HG03280 (cell line): ENCODE data around the gene CHST15.
"Not testable (repeated sequence)": the region's sequence is repeated elsewhere in the genome, so short reads cannot be mapped to it uniquely, and the experiment has no call there.

Experiments used
- ATAC-seq: cut with Tn5 transposase; IDR thresholded peaks from one replicate; pipeline ENCODE4 v1.9.1; 2021; ENCODE audit warnings: mild to moderate bottlenecking, moderate library complexity; ENCODE audit not compliant: unreplicated experiment

CHST15 gene

DNA sequence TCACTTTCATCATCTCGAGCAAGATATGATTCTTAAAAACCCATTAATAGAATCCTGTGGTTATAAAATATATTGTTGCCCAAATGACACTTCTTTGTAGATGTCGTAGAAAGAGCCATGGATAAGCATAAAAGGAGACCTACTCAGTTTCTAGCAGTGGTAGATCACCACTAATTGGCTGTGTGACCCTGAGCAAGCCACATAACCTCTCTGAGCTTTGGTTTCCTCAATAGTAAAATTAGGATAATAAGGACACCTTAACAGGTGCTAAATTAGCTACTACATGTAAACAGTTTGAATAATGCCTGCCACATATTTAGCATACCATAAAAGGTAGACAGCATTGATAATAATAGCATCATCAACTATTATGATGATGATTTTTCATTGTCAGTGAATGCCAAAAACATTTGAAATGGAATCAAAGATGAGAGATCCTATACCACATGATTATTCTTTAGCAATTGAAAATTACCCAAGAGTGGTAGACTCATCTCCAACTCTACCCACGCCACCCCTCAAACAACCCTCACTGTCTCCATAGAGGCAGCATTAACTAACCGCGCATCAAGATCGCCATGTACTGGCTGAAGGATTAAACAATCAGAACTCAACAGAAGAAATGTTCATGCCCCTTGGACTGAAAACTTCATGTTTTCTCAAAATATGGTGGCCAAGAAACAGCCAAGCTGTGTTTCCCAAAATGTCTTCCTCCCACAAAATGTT is 45.8 kb downstream of the CHST15 start:
- no peak for ATAC-seq

DNA sequence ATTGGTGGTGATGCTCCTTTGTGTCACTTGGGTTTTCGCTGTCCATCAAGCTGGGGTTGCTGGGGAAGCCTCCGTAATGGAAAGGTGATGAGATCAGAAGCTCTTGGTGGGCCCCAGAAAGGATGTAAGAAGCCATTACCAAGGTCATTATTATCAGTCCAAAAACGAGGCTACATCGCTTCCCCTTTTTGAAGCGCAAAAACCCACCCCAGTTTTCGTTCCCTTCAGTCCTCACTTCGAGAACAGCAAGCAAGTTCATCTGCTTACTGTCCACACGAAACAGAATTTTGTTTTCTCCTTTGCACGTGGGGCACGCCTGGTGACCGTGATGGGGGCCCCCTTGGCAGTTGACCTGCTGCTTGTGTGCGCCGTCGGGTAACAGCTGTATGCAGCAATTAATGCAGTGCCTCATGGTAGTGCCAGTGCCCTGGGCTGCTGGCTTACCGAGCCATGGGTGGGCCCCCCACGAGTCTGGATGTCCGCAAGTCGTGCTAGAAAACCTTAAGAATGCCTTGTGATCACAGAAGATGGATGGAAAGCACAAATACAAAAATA is 47.5 kb downstream of the CHST15 start:
- no peak for ATAC-seq

DNA sequence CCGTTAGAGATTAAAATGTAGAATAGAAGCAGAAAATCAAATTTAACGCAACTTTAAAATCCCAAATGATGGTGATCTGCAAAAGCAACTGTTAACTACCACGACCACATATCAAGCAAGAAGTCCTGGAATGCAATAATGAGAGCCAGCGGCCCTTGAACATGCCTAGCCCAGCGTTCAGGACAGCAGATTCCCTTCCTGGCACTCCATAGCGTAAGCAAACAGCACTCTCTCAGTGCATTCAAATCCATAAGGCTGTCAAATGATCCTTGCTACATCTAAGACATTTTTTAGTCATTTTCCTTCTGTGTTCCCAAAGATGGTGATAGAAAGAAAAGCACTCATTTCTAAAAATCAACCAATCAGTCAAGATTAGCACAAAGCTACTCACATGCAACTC is 48.1 kb downstream of the CHST15 start:
- no peak for ATAC-seq

DNA sequence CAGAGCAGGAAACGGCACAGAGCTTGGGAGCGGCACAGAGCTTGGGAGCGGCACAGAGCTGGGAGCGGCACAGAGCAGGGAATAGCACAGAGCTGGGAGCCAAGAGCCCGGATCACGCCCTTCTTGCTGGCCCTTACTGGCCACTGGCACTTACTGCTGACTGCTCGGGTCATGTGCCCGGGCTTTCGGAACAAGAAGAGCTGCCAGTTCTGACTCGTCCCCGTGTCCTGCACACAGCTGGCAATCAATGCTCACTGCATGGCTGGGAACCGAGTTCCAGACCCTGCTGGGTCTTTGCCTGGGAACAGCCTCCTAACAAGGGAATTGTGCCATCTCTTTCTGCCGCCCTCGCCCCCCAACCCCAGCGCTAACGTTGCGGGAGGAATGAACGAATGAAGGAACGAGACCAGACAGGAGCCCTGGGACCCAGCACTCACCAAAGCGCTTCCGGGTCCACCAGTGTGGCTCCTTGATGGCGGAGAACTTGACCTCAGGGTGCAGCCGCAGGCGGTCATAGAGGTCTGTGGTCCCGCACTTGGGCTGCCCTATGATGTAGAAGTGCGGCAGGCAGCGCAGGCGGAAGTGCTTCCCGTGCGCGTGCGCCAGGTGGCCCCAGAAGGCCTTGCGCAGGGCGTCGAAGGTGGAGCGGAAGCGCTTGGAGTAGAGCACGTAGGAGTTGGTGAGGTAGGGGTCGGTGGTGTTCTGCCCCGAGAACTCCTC is 49.1 kb downstream of the CHST15 start:
- ATAC-seq: no peak

DNA sequence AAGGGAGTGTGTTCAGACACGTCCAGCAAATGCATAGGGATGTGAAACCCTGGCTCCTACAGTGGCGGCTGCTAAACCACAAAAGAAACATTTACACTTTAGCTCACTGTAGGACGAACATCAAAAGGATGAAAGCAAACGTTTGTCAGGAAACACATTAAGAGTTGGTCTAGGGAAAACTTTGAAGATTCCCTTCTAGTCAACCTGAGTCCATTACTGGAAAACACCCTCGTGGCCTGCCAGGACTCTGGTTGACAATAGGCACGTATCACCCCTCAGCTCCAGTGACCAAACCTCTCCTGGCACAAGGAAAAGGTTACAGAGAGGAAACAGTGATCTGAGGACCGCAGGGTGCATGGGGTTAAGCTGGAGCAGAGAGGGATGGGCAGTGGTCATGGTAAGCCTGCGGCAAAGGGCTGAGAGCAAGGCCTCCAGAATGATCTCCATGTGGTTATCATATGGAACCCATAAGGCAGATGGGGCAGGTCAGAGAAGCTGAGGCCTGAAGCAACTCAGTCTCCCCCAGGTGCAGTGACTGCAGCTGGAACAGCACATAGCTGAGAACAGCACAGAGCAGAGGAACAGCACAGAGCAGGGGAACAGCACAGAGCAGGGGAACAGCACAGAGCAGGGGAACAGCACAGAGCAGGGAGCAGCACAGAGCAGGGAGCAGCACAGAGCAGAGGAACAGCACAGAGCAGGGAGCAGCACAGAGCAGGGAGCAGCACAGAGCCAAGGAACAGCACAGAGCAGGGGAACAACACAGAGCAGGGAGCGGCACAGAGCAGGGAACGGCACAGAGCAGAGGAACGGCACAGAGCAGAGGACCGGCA is 49.9 kb downstream of the CHST15 start:
- peak; percentile 64 for ATAC-seq

DNA sequence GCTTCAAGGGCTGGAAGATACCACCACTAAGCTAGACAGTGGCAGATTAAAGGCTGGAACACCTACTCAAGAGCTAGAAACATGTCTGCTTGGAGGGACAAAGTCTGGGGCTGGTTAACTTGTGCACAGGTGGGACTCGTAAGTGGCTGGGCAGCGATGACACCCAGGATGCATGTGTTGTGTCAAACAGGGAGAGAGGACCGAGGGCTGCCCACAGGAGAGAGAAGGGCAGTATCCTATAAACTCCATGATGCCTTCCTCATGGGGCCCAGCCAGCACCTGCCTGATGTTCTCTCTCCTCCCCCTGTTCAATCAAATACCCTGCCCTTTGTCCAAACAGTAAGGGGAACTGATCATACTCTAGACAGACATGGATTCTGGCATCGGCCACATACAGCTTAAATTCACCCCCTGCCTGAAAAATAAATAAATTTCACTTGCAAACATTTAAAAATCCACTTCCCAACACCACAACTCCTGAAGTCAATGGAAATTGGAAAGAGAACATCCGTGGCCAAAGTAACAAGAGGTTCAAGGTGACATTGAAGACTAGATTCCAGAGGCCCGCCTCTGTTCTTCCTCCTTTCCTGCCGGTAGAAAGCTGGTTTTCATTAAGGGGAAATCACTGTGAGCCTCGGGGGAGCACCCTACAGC is 50.6 kb downstream of the CHST15 start:
- peak; percentile 16 for ATAC-seq

DNA sequence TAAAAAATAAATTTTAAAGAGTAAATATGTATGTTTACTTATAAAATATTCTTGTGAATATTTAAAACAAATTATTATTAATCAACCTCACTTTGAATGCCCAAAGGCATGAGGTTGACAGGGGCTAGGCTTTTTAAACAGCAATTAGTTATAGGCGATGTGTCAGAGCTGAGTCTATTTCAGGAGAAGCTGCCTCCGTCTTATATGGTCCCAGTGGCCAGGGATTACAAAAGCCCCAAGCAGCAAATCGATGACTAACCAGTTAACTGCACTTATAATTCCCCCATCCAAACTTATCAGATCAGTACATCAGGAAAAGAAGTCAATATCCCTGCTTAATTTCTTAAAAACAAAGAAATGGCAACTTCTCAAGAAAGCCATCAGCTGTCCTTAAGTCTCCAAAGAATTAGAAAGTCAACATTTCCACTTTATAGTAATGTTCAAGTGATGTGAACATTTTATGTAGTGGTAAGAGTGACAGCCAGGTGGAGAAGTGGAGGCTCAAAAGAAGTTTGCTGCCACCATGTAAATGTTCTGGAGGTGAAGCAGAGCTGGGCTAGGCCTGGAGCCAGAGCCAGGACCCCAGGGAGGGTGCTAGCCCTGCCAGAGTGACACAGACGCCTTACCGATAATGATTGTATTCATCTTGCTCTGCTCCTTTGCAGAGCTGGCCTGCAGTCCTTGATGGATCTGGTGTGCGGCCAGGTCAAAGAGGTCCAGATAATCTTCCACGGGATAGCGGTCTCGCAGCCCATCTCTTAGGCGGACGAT is 51.5 kb downstream of the CHST15 start:
- no peak for ATAC-seq

DNA sequence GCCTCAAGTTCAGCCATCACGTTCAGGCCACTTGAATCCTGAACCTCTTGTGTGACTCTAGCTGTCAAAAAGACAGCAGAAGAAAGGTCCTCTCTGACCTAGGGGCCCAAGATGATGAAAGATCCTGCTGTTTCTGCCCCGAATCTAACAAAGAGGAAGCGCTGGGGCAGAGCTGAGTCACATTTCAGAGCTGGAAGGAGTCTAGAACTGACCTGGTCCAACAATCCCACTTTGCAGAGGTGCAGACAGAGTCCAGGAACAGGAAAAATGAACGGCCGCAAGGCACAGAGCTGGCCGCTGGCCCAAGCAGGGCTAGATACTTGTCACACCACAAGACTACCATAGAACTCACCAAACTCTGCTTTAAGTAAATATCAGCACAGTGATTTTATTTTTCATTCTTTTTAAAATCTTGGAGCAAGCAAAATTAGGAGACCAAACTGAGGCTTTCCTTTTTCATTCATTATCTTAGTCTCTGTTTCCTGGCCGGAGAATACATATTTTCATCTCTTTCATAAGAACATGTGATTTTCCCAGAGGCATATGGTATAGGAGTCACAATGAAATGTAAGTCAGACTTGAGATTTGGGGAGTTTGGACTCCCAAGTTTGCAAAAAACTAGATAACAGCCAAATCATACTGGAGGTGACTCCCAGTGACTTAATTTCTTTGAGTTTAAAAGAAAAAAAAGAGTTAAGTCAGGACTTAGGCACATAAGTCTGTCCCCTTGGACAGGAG is 52.8 kb downstream of the CHST15 start:
- no peak for ATAC-seq

DNA sequence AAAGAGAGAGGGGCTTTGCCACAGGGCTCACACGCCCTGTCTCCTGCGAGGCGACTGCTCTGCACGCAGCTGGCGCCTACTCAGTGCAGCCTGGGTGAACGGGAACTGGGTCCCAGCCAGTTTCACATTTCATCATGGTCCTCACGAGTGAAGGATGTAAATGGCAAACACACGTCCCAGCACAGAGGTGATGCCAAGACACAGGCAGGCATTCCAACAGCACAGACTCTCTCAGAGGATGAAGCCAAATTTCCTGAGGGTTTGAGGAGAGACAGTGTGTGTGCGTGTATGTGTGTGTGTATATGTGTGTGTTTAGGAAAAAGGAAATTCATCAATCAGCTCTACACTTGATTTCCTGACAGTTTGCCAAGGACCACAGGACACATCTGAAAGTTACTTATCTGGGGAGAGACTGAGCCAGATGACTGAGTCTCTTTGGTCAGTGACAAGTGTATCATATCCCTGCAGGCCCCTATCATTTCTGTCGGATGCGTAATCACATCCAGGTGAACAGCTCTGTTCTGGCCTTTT is 53.9 kb downstream of the CHST15 start:
- no peak for ATAC-seq

DNA sequence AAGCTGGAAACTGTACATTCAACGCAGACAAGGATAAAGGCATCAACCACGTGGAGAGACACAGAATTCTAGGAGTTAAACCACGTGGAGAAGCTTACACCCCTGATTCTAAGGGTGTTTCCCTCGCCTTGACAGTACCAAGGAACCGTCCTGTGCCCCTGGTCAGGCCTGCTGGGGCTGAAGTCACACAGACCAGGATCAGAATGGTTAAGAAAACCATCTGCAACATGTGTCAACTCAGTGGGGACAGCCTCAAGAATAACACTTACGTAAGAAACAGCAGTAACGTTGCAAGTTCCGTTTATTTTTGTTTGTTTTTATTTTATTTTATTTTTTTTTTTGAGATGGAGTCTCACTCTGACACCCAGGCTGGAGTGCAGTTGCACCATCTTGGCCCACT is 55.6 kb downstream of the CHST15 start:
- no peak for ATAC-seq

DNA sequence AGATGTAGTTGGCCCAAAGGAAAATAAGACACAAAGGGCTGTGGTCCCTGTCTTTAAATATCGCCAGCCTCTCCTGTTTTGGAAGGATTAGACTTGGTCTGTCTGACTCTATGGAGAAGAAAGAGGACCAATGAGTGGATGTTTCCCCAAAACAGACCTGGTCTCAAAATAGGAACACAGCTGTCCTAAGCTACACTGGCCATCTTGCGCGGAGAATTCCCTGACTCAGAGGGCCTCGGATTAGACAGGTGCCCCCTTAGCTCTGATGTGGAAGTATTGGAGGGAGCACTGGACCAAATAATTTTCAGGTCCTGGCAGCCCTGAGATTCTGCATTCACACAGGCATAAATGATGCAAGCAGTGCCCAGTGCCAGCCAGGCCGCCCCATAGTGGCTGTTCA is 56.1 kb downstream of the CHST15 start:
- no peak for ATAC-seq

DNA sequence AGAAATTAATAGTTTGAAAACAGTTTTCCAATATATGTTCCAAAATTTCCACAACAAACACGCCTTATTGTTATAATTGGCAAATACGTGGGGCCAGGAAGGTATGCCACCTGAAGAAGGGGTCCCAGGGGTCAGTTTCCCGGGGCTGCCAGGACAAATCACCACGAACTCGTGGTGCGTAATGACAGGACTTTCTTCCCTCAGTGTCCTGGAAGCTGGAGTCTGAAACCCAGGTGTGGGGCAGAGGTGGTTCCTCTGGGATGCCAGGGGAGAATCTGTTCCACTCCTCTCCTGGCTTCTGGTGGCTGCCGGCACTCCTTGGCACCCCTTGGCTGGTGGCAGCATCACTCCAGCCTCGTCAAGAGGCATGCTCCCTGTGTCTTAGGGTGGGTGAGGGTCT is 56.7 kb downstream of the CHST15 start:
- no peak for ATAC-seq

DNA sequence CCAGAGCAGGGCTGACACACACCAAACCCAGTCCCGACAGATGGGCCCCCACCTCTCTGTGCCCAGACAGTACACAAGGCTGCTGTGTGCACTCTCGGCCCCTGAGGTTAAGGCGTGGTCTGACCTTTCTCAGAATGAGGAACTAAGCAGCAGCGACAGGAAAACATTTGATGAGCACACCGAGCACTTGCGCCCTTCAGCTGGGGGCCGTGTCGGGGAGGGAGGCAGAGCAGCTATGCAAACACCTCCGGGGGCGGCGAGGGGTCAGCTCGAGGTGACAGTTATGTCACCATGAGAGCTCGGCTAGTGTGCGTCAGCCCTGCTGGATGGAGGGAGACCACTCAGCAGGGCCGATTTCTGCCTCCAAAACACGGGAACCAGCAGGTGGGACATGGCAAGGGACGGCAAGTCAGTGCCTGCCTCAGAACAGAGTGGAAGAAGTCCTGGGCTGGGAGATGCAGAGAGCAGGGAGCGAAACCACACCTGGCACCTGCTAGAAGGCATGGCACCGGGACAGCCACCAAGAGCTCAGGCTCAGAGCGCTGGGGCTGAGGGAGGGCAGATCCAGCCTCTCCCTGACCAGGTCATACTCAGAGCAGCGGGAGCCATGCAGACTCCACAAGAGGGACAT is 57.4 kb downstream of the CHST15 start:
- ATAC-seq: peak; percentile 98

DNA sequence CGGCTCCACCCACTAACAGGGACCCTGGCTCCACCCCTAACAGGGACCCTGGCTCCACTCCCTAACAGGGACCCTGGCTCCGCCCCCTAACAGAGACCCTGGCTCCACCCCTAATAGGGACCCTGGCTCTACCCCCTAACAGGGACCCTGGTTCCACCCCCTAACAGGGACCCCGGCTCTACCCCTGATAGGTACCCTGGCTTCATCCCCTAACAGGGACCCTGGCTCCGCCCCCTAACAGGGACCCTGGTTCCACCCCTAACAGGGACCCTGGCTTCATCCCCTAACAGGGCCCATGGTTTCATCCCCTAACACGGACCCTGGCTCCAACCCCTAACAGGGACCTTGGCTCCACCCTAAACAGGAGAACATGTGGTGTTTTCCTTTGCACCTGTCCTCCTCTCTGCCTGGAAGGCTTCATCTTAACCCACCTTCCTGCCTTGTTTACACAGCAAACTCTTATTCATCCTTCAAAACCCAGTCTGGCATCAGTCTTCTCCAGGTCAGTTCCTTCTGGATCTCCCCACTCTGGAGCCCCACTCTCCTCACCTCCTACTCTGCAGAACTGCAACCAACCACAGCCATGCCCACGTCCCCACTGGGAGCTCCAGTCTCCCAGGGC is 58.0 kb downstream of the CHST15 start:
- ATAC-seq: no peak

DNA sequence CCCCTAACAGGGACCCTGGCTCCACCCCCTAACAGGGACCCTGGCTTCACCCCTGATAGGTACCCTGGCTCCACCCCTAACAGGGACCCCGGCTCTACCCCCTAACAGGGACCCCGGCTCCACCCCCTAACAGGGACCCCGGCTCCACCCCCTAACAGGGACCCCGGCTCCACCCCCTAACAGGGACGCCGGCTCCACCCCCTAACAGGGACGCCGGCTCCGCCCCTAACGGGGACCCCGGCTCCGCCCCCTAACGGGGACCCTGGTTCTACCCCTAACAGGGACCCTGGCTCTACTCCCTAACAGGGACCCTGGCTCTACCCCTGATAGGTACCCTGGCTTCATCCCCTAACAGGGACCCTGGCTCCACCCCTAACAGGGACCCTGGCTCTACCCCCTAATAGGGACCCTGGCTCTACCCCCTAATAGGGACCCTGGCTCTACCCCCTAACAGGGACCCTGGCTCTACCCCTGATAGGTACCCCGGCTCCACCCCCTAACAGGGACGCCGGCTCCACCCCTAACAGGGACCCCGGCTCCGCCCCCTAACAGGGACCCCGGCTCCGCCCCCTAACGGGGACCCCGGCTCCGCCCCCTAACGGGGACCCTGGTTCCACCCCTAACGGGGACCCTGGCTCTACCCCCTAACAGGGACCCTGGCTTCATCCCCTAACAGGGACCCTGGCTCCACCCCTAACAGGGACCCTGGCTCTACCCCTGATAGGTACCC is 58.7 kb downstream of the CHST15 start:
- not testable (repeated sequence) for ATAC-seq

DNA sequence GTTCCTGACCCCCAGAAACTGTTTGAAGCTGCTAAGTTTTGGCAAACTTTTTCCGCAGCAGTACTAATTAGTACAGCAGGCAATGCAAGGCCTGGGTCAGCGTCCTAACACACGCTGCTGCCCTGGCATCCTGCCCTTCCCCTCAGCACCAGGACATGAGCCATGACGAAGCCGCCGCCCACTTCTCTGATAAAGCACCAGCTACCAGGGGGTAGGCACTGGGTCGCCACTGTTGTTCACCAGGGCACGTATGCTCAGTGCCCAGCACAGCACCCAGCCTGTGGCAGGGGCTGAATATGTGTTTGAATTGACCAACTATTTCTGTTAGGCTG is 59.5 kb downstream of the CHST15 start:
- no peak for ATAC-seq

DNA sequence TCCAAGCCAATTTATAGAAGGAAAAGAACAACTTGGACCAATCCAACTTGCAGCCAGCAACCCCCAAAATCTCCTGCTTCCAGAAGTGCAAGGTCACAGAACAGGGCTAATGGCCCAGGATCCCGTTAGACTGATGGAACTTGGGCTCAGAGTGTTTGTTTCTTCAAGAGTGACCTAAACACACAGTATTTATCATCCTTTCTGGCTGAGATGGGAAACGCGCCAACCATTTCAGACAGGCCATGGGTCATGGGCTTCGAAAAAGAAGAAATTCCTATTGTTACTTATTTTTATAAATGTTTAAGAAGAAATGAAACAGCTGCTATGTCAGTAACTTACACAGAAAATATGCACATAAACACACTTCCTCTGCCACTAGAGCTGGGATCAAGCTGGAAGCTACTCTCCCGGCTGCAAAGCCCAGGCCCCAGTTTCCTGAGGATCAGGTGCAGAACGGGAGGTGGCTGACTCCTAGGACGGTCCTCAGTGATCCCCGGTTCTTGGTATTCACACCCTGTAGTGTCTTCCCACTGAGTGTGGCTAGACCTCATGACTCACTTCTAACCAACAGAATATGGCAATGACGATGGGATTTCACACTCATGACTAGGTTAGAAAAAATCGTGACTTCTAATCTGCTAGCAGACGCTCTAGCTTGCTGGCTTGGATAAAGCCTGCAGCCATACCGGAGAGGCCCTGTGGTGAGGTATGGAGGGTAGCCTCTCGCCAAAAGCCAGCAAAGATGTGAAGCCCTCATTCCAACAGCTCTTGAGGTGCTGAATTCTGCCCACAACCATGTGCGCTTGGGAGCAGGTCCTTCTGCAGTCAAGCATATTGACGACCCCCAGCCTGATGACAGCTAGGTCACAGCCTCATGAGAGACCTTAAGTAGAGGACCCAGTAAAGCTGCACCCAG is 60.2 kb downstream of the CHST15 start:
- ATAC-seq: no peak
